ENCODE measurements around the gene KHDRBS2.

KHDRBS2 gene

DNA sequence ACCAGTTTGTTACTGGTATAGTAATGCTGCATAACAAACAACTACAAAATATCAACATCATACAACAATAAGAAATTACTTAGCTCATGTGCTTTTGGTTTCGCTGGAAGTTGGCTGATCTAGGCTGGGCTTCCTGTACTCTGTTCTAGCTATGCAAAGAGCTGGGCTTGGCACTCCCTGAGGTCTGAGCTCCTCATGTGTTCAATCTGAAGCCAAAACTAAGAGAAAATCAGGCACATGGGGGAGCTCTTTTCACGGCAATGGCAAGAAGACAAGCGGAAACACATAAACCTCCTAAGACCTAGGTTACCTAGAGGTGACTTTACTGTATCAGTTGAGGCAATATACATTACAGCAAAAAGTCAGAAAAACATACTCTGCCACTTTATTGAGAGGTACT, 574.2 kb downstream of the KHDRBS2 start:
- Histone ChIP-seq H2BK120ac (ENCODE audit: low read depth, low read length) (no peak overlapping the region), H3K4me1 (ENCODE audit: control insufficient read depth, low read depth, low read length) (no peaks in the 10 kb centered on the region), H3K9ac (ENCODE audit: low read length) (no peak overlapping the region), H2BK5ac (ENCODE audit: low read length) (no peak overlapping the region), H3K4me2 (ENCODE audit: low read length) (no peak overlapping the region), H4K5ac (ENCODE audit: low read length) (no peak overlapping the region), H3K27ac (ENCODE audit: low read depth, low read length) (no peak overlapping the region), H3K27me3 (ENCODE audit: insufficient read depth, low read length, poor library complexity) (no peaks in the 10 kb centered on the region), H3K79me1 (ENCODE audit: low read length) (no peaks in the 10 kb centered on the region), H3K18ac (ENCODE audit: low read length) (no peak overlapping the region), H3K23ac (ENCODE audit: low read length) (no peak overlapping the region), H2BK15ac (replicated peaks; ENCODE audit: low read depth) (no peak overlapping the region), H2AK5ac (ENCODE audit: low read length) (no peak overlapping the region), H3K56ac (ENCODE audit: low read length) (no peak overlapping the region), H3K36me3 (ENCODE audit: control insufficient read depth, insufficient read depth, low read length) (no peaks in the 10 kb centered on the region), H3K4me3 (ENCODE audit: low read length) (no peak overlapping the region), H4K8ac (ENCODE audit: low read depth, low read length) (no peak overlapping the region), H3K79me2 (ENCODE audit: control insufficient read depth, insufficient read depth, low read length) (no peaks in the 10 kb centered on the region), H3K4ac (ENCODE audit: low read depth, low read length) (no peak overlapping the region)
- peak; percentile 83 for DNase-seq
- WGBS (ENCODE audit: extremely low coverage, insufficient coverage, low lambda C conversion rate): no CpG with 5 or more reads among the region's 3 CpGs

DNA sequence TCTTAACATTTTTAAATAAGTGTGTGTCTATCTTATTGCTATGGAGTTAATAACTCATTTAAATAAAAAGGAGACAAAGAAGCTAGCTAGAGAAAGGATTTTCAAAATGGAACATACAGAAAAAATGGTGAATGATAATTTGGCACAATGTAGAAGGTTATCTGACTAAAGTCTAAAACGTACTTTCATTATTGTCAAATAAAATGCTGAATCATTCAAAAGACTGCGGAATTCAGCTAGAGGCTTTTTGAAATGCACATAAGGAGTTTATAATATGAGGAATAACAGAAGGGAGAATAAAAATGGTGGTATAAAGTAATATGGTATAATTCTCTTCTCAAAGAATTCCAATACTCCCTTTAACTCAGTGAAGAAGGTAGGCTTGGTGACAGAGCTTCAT, 597.9 kb downstream of the KHDRBS2 start:
- no peaks in the 10 kb centered on the region for H3K27me3 ChIP-seq (ENCODE audit: insufficient read depth, low read length, poor library complexity)
- no peak overlapping the region for H3K9ac ChIP-seq (ENCODE audit: low read length)
- H3K36me3 ChIP-seq (ENCODE audit: control insufficient read depth, insufficient read depth, low read length): no peaks in the 10 kb centered on the region
- no peak overlapping the region for H4K8ac ChIP-seq (ENCODE audit: low read depth, low read length)
- H2BK5ac ChIP-seq (ENCODE audit: low read length): no peak overlapping the region
- H3K79me1 ChIP-seq (ENCODE audit: low read length): no peaks in the 10 kb centered on the region
- no CpG with 5 or more reads among the region's 2 CpGs for WGBS (ENCODE audit: extremely low coverage, insufficient coverage, low lambda C conversion rate)
- no peak overlapping the region for H3K27ac ChIP-seq (ENCODE audit: low read depth, low read length)
- H3K4ac ChIP-seq (ENCODE audit: low read depth, low read length): no peak overlapping the region
- no peak overlapping the region for H3K56ac ChIP-seq (ENCODE audit: low read length)
- H4K5ac ChIP-seq (ENCODE audit: low read length): no peak overlapping the region
- H3K4me2 ChIP-seq (ENCODE audit: low read length): no peak overlapping the region
- H3K4me1 ChIP-seq (ENCODE audit: control insufficient read depth, low read depth, low read length): no peaks in the 10 kb centered on the region
- no peak for DNase-seq
- no peak overlapping the region for H3K4me3 ChIP-seq (ENCODE audit: low read length)
- H2BK120ac ChIP-seq (ENCODE audit: low read depth, low read length): no peak overlapping the region
- H2BK15ac ChIP-seq (replicated peaks; ENCODE audit: low read depth): no peak overlapping the region
- H3K18ac ChIP-seq (ENCODE audit: low read length): no peak overlapping the region
- no peak overlapping the region for H3K23ac ChIP-seq (ENCODE audit: low read length)
- H2AK5ac ChIP-seq (ENCODE audit: low read length): no peak overlapping the region
- no peaks in the 10 kb centered on the region for H3K79me2 ChIP-seq (ENCODE audit: control insufficient read depth, insufficient read depth, low read length)

DNA sequence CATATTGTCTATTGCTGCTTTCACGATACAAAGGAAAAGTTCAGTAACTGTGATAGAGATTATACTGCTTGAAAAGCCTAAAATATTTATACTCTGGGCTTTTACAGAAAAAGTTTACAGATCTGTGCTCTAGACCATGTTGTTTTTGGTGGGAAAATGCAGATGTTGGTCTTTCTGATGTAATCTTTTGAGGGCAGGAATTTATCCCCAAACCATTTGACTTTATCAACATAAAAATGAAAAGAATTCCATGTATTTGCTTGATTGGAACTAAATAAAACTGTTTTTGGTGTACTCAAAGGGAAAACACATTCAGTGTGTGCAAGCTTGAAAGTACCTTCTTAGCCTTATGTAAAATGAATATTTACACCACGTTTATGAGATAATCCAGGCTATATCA, 603.5 kb downstream of the KHDRBS2 start:
- H3K79me1 ChIP-seq (ENCODE audit: low read length): no peaks in the 10 kb centered on the region

DNA sequence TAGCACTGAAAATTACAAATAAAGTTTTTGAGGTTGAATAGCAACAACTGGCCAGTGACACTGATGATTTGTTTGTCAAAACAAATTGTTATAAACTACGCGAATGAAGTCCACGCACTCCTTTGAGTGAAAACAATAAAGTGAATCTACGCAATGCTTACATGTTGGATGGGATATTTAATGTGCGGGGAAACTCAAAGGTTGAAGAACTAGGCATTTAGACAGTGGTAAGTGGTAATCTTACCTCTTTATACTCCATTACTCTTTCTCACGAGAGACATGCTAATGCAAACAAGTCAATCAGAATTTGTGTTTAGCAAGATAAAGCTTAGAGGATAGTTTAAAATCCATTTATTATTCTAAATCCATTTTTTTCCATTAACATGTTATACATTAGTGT, 606.4 kb downstream of the KHDRBS2 start:
- H3K18ac ChIP-seq (ENCODE audit: low read length): no peak overlapping the region
- no peaks in the 10 kb centered on the region for H3K4me1 ChIP-seq (ENCODE audit: control insufficient read depth, low read depth, low read length)
- no peak overlapping the region for H4K8ac ChIP-seq (ENCODE audit: low read depth, low read length)
- H3K56ac ChIP-seq (ENCODE audit: low read length): no peak overlapping the region
- no peaks in the 10 kb centered on the region for H3K79me1 ChIP-seq (ENCODE audit: low read length)
- H3K4me3 ChIP-seq (ENCODE audit: low read length): no peak overlapping the region
- no peak overlapping the region for H2BK120ac ChIP-seq (ENCODE audit: low read depth, low read length)
- H2AK5ac ChIP-seq (ENCODE audit: low read length): no peak overlapping the region
- H2BK5ac ChIP-seq (ENCODE audit: low read length): no peak overlapping the region
- no CpG with 5 or more reads among the region's 6 CpGs for WGBS (ENCODE audit: extremely low coverage, insufficient coverage, low lambda C conversion rate)
- DNase-seq: no peak
- no peak overlapping the region for H3K27ac ChIP-seq (ENCODE audit: low read depth, low read length)
- H3K79me2 ChIP-seq (ENCODE audit: control insufficient read depth, insufficient read depth, low read length): no peaks in the 10 kb centered on the region
- no peak overlapping the region for H2BK15ac ChIP-seq (replicated peaks; ENCODE audit: low read depth)
- H3K23ac ChIP-seq (ENCODE audit: low read length): no peak overlapping the region
- no peaks in the 10 kb centered on the region for H3K27me3 ChIP-seq (ENCODE audit: insufficient read depth, low read length, poor library complexity)
- H3K4me2 ChIP-seq (ENCODE audit: low read length): no peak overlapping the region
- no peak overlapping the region for H4K5ac ChIP-seq (ENCODE audit: low read length)
- H3K36me3 ChIP-seq (ENCODE audit: control insufficient read depth, insufficient read depth, low read length): no peaks in the 10 kb centered on the region
- H3K4ac ChIP-seq (ENCODE audit: low read depth, low read length): no peak overlapping the region
- no peak overlapping the region for H3K9ac ChIP-seq (ENCODE audit: low read length)

More for the DNA sequence above, 603.5 kb downstream of the KHDRBS2 start:
- no peak overlapping the region for H2BK5ac ChIP-seq (ENCODE audit: low read length)
- H3K4me2 ChIP-seq (ENCODE audit: low read length): no peak overlapping the region
- no peak overlapping the region for H3K18ac ChIP-seq (ENCODE audit: low read length)
- H2BK15ac ChIP-seq (replicated peaks; ENCODE audit: low read depth): no peak overlapping the region
- no peaks in the 10 kb centered on the region for H3K27me3 ChIP-seq (ENCODE audit: insufficient read depth, low read length, poor library complexity)
- H2AK5ac ChIP-seq (ENCODE audit: low read length): no peak overlapping the region
- no peaks in the 10 kb centered on the region for H3K79me2 ChIP-seq (ENCODE audit: control insufficient read depth, insufficient read depth, low read length)
- no peak overlapping the region for H3K23ac ChIP-seq (ENCODE audit: low read length)
- no peaks in the 10 kb centered on the region for H3K4me1 ChIP-seq (ENCODE audit: control insufficient read depth, low read depth, low read length)
- H3K4me3 ChIP-seq (ENCODE audit: low read length): no peak overlapping the region
- no CpG with 5 or more reads among the region's 2 CpGs for WGBS (ENCODE audit: extremely low coverage, insufficient coverage, low lambda C conversion rate)
- no peak overlapping the region for H2BK120ac ChIP-seq (ENCODE audit: low read depth, low read length)
- no peak overlapping the region for H4K5ac ChIP-seq (ENCODE audit: low read length)
- H3K27ac ChIP-seq (ENCODE audit: low read depth, low read length): no peak overlapping the region
- peak; percentile 39 for DNase-seq
- no peak overlapping the region for H3K4ac ChIP-seq (ENCODE audit: low read depth, low read length)
- H3K36me3 ChIP-seq (ENCODE audit: control insufficient read depth, insufficient read depth, low read length): no peaks in the 10 kb centered on the region
- no peak overlapping the region for H3K9ac ChIP-seq (ENCODE audit: low read length)
- no peak overlapping the region for H3K56ac ChIP-seq (ENCODE audit: low read length)
- no peak overlapping the region for H4K8ac ChIP-seq (ENCODE audit: low read depth, low read length)

DNA sequence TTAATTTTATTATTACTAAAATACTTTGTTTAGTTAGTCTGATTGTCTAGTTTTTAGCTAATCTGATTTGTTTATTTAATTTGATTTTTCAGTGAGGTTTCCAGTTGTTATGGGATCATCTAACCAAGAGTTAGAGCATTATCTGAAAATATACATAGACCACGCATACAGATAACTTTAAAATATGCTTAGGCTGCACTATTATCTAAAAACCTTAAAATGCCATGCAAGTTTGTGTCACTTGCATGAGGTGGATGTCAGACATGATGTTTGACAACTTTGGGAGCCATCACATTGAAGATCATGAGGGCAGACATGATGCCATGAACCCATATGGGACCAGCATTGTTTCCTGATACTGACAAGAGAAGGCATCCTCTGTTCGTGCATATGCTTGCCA, 610.3 kb downstream of the KHDRBS2 start:
- Histone ChIP-seq H3K18ac (ENCODE audit: low read length) (no peak overlapping the region), H3K79me2 (ENCODE audit: control insufficient read depth, insufficient read depth, low read length) (no peaks in the 10 kb centered on the region)
- no peak for DNase-seq

DNA sequence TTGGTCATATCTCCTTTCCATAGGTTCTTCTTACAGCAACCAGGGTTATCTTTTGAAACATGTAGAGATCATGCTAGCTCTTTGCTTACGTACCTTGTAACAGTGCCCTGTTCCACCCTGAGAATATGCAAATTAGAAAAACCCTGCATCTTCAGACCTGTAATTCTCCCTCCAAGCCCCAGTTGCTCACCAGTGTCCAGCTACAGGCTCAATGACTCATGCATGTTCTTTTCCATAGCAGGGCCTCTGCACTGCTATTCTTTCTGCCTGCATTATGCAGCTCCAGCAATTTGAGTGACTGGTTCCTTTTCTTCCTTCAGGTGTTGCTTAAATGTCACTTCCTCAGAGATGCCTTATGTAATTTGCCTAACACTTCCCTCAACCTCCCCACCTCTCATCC, 636.2 kb downstream of the KHDRBS2 start:
- Histone ChIP-seq H3K27me3 (ENCODE audit: insufficient read depth, low read length, poor library complexity) (no peaks in the 10 kb centered on the region), H3K23ac (ENCODE audit: low read length) (no peak overlapping the region), H2BK5ac (ENCODE audit: low read length) (no peak overlapping the region), H3K56ac (ENCODE audit: low read length) (no peak overlapping the region), H3K18ac (ENCODE audit: low read length) (no peak overlapping the region), H2BK15ac (replicated peaks; ENCODE audit: low read depth) (no peak overlapping the region), H2BK120ac (ENCODE audit: low read depth, low read length) (no peak overlapping the region), H4K5ac (ENCODE audit: low read length) (no peak overlapping the region), H3K36me3 (ENCODE audit: control insufficient read depth, insufficient read depth, low read length) (no peaks in the 10 kb centered on the region), H3K79me2 (ENCODE audit: control insufficient read depth, insufficient read depth, low read length) (no peaks in the 10 kb centered on the region), H3K4ac (ENCODE audit: low read depth, low read length) (no peak overlapping the region), H4K8ac (ENCODE audit: low read depth, low read length) (no peak overlapping the region), H3K9ac (ENCODE audit: low read length) (no peak overlapping the region), H3K4me3 (ENCODE audit: low read length) (no peak overlapping the region), H3K27ac (ENCODE audit: low read depth, low read length) (no peak overlapping the region), H3K4me2 (ENCODE audit: low read length) (no peak overlapping the region), H3K79me1 (ENCODE audit: low read length) (no peaks in the 10 kb centered on the region), H2AK5ac (ENCODE audit: low read length) (no peak overlapping the region), H3K4me1 (ENCODE audit: control insufficient read depth, low read depth, low read length) (no peaks in the 10 kb centered on the region)
- no CpG with 5 or more reads among the region's 1 CpG for WGBS (ENCODE audit: extremely low coverage, insufficient coverage, low lambda C conversion rate)
- DNase-seq: peak; percentile 0

More for the DNA sequence above, 610.3 kb downstream of the KHDRBS2 start:
- H3K4me2 ChIP-seq (ENCODE audit: low read length): no peak overlapping the region
- H4K8ac ChIP-seq (ENCODE audit: low read depth, low read length): no peak overlapping the region
- H3K27ac ChIP-seq (ENCODE audit: low read depth, low read length): no peak overlapping the region
- H2AK5ac ChIP-seq (ENCODE audit: low read length): no peak overlapping the region
- no peak overlapping the region for H3K23ac ChIP-seq (ENCODE audit: low read length)
- no peak overlapping the region for H3K56ac ChIP-seq (ENCODE audit: low read length)
- H3K4me3 ChIP-seq (ENCODE audit: low read length): no peak overlapping the region
- no peaks in the 10 kb centered on the region for H3K36me3 ChIP-seq (ENCODE audit: control insufficient read depth, insufficient read depth, low read length)
- no peak overlapping the region for H3K4ac ChIP-seq (ENCODE audit: low read depth, low read length)
- no peaks in the 10 kb centered on the region for H3K79me1 ChIP-seq (ENCODE audit: low read length)
- no peak overlapping the region for H2BK120ac ChIP-seq (ENCODE audit: low read depth, low read length)
- no peaks in the 10 kb centered on the region for H3K27me3 ChIP-seq (ENCODE audit: insufficient read depth, low read length, poor library complexity)
- WGBS (ENCODE audit: extremely low coverage, insufficient coverage, low lambda C conversion rate): no CpG with 5 or more reads among the region's 2 CpGs
- H2BK5ac ChIP-seq (ENCODE audit: low read length): no peak overlapping the region
- H3K4me1 ChIP-seq (ENCODE audit: control insufficient read depth, low read depth, low read length): no peaks in the 10 kb centered on the region
- H4K5ac ChIP-seq (ENCODE audit: low read length): no peak overlapping the region
- no peak overlapping the region for H2BK15ac ChIP-seq (replicated peaks; ENCODE audit: low read depth)
- no peak overlapping the region for H3K9ac ChIP-seq (ENCODE audit: low read length)
